Glutamatergic neuron (in vitro differentiated cells): Measurements from ENCODE around the gene STOML1. TPM values are rescaled to one million over a fixed set of nuclear protein-coding genes. Genes with fewer than 3 reads are reported as not detected.

ENCODE experiments used
- DNase-seq: peaks from one replicate; pipeline ENCODE4 v3.0.0; 2022
- H3K27ac Mint-ChIP-seq: one replicate; pipeline ENCODE4 v1.8.0; 2020; ENCODE audit warnings: mild to moderate bottlenecking, mixed read lengths, inconsistent platforms; ENCODE audit not compliant: unreplicated experiment
- H3K27me3 Mint-ChIP-seq: one replicate; pipeline ENCODE4 v1.8.0; 2020; ENCODE audit warnings: mild to moderate bottlenecking, moderate library complexity, mixed read lengths, inconsistent platforms; ENCODE audit not compliant: unreplicated experiment
- H3K36me3 Mint-ChIP-seq: one replicate; pipeline ENCODE4 v1.8.0; 2020; ENCODE audit warnings: mild to moderate bottlenecking, mixed read lengths, inconsistent platforms; ENCODE audit not compliant: unreplicated experiment
- H3K4me1 Mint-ChIP-seq: one replicate; pipeline ENCODE4 v1.8.0; 2020; ENCODE audit warnings: mild to moderate bottlenecking, low read depth, mixed read lengths, inconsistent platforms; ENCODE audit not compliant: unreplicated experiment
- H3K4me3 Mint-ChIP-seq: one replicate; pipeline ENCODE4 v1.8.0; 2020; ENCODE audit warnings: mild to moderate bottlenecking, mixed read lengths, inconsistent platforms; ENCODE audit not compliant: unreplicated experiment
- H3K9me3 Mint-ChIP-seq: one replicate; pipeline ENCODE4 v1.8.0; 2020; ENCODE audit warnings: mild to moderate bottlenecking, moderate library complexity, mixed read lengths, inconsistent platforms; ENCODE audit not compliant: unreplicated experiment
- total RNA-seq: library from RNA; stranded (reverse); fragmentation: NEBNext Ultra II Directional; extraction: Animal tissue kit (Norgen Biotek cat#: 25700); gene quantifications from one replicate; pipeline ENCODE4 v1.2.1, GENCODE V29; 2021; ENCODE audit not compliant: unreplicated experiment
- TF ChIP-seq, protein P1 (sequence below): fragments of 200-600 bp; sonication (generic); IDR thresholded peaks from one replicate; pipeline ENCODE4 v1.5.0; 2021; ENCODE audit not compliant: partially characterized antibody, unreplicated experiment

STOML1 gene
- total RNA-seq, 1 donor from 2014 or later: 19.5 TPM

DNA sequence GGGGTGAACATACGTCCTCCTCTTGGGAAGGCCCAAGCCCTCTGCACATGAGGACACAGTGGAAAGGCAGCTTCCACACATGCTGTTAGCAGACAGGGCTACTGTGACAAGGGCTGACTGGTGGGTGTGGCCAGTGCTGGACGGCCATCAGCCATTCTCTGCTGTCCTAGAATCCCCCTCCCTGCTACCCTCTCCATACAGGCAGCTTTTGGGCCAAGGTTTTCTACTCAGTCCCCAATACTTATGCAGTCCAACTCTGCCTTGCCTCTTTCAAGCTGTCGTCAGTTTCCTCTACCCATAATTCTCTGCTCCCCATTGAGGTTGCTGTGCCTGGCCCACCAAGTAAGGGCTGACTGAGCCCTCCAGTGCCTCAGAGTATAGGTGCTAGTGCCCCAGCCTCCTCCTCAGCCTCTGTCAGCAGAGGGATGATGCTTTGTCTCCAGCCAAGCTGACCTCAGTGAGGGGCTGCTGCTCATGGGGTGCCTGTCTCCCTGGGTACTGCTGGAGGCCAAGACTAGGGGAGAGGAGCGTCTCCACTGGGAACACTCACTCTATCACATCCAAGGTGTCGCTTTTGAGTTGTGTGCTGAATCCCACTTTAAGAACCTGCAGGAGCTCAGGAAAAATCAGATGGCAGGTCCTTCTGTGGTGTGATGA is 63.0 kb downstream of the STOML1 start:
- H3K9me3 Mint-ChIP-seq: peaks cover 19% of the 10 kb centered on the region
- TF ChIP-seq, protein P1, sequence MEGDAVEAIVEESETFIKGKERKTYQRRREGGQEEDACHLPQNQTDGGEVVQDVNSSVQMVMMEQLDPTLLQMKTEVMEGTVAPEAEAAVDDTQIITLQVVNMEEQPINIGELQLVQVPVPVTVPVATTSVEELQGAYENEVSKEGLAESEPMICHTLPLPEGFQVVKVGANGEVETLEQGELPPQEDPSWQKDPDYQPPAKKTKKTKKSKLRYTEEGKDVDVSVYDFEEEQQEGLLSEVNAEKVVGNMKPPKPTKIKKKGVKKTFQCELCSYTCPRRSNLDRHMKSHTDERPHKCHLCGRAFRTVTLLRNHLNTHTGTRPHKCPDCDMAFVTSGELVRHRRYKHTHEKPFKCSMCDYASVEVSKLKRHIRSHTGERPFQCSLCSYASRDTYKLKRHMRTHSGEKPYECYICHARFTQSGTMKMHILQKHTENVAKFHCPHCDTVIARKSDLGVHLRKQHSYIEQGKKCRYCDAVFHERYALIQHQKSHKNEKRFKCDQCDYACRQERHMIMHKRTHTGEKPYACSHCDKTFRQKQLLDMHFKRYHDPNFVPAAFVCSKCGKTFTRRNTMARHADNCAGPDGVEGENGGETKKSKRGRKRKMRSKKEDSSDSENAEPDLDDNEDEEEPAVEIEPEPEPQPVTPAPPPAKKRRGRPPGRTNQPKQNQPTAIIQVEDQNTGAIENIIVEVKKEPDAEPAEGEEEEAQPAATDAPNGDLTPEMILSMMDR: no peak

More for the DNA sequence above, 63.0 kb downstream of the STOML1 start:
- H3K27me3 Mint-ChIP-seq: peaks cover 14% of the 10 kb centered on the region
- peaks cover 37% of the 10 kb centered on the region for H3K4me1 Mint-ChIP-seq
- no peaks in the 10 kb centered on the region for H3K36me3 Mint-ChIP-seq
- H3K4me3 Mint-ChIP-seq: peak overlapping the region; percentile 99
- DNase-seq: peak; percentile 80
- peak overlapping the region; percentile 93 for H3K27ac Mint-ChIP-seq

Other genes with a start within 250 kb of the STOML1 start
- 86.6 TPM for gene INSYN1, start 238.9 kb downstream of the STOML1 start, total RNA-seq
- not detected for gene TBC1D21, start 118.7 kb downstream of the STOML1 start, total RNA-seq
- 163 TPM for gene LOXL1, start 65.8 kb downstream of the STOML1 start, total RNA-seq
- 27.6 TPM for gene PML, start 2.4 kb upstream of the STOML1 start, total RNA-seq
- 0.83 TPM for gene GOLGA6A, start 90.3 kb upstream of the STOML1 start, total RNA-seq
- gene ISLR2, start 138.3 kb upstream of the STOML1 start, total RNA-seq: 21.1 TPM
- gene ISLR, start 181.4 kb upstream of the STOML1 start, total RNA-seq: 1.2 TPM
- 8.4 TPM for gene STRA6, start 210.5 kb upstream of the STOML1 start, total RNA-seq
- 0.49 TPM for gene CCDC33, start 244.0 kb upstream of the STOML1 start, total RNA-seq